K562 (cell line): ENCODE measurements around the gene CARD8. TPM values are rescaled to one million over a fixed set of nuclear protein-coding genes. Genes with fewer than 3 reads are reported as not detected.

Experiments
- ATAC-seq: fragments of 200-7000 bp; cut with Tn5 transposase; 3 replicates; pipeline ENCODE4 v1.9.1; 2020; ENCODE audit warnings: moderate library complexity
- BruUV-seq: library from RNA; stranded (reverse); fragments of 400-500 nt; replicated peaks from 2 replicates; lab custom pipeline; 2021; lab: Mats Ljungman, UMichigan
- CTCF ChIA-PET: fragments of 300-600 bp; formaldehyde crosslinking; extraction: SDS; loops from one replicate; lab custom pipeline; 2021; ENCODE audit warnings: low intra/inter-chr PET ratio; lab: Yijun Ruan, JAX
- POLR2A ChIA-PET: fragments of 300-600, 350-650 bp; sonication (Branson Sonifier 250); formaldehyde crosslinking; extraction: SDS; loops from one replicate; lab custom pipeline; 2021; ENCODE audit warnings: antibody characterized with exemption, inconsistent platforms; lab: Yijun Ruan, JAX
- DNase-seq, 4 experiments: peaks; one replicate each; pipeline versions ENCODE4 v3.0.0 to v3.0.0-alpha.2; 2011 to 2018; ENCODE audit warnings: low spot score in 3 of 4, mixed read lengths in 3 of 4; ENCODE audit errors: extremely low read depth in 1 of 4
- FAIRE-seq: peaks from 2 replicates; lab custom pipeline; 2011; peaks lifted over from hg19 to GRCh38; lab: Jason Lieb, UNC
- H2AFZ ChIP-seq: 2 replicates; pipeline ENCODE4 v1.6.0; 2011; ENCODE audit warnings: low read depth, low read length, control low read depth, inconsistent platforms
- H3K27ac ChIP-seq: fragments of 200-600 bp; 3 replicates; pipeline ENCODE4 v1.8.0; 2011; ENCODE audit warnings: low read depth, mild to moderate bottlenecking, control low read depth, inconsistent platforms, low read length, moderate library complexity, mixed read lengths; ENCODE audit errors: extremely low read depth
- H3K27me3 ChIP-seq, 2 experiments: fragments of 300-600 bp in 1 of 2; 2 replicates in 1 of 2; 3 replicates in 1 of 2; pipeline versions ENCODE4 v1.6.0 to v1.8.0; 2011; ENCODE audit warnings: inconsistent platforms in 2 of 2, low read length in 2 of 2, mild to moderate bottlenecking in 1 of 2, mixed read lengths in 1 of 2, moderate library complexity in 1 of 2; ENCODE audit not compliant: control insufficient read depth in 2 of 2, insufficient read depth in 2 of 2
- H3K36me3 ChIP-seq: fragments of 300-600 bp; 3 replicates; pipeline ENCODE4 v1.8.0; 2011; ENCODE audit warnings: mild to moderate bottlenecking, low read length, inconsistent platforms; ENCODE audit not compliant: control insufficient read depth, insufficient read depth
- H3K4me1 ChIP-seq, 2 experiments: fragments of 200-600 bp in 1 of 2; replicated peaks in 1 of 2; 2 replicates in 1 of 2; 3 replicates in 1 of 2; pipeline versions ENCODE4 v1.5.1 to v1.8.0; 2011; ENCODE audit warnings: inconsistent platforms in 2 of 2, low read length in 2 of 2, mild to moderate bottlenecking in 1 of 2, mixed read lengths in 1 of 2, moderate library complexity in 1 of 2; ENCODE audit not compliant: control insufficient read depth in 2 of 2, insufficient read depth in 2 of 2
- H3K4me2 ChIP-seq: 2 replicates; pipeline ENCODE4 v1.6.1; 2011; ENCODE audit warnings: low read length, control low read depth, inconsistent platforms, mixed read lengths; ENCODE audit not compliant: insufficient read depth
- H3K4me3 ChIP-seq: fragments of 200-600 bp; sonication (generic), shearing (Covaris generic); 2 replicates; pipeline ENCODE4 v1.5.1; 2016; ENCODE audit warnings: control low read depth, inconsistent platforms
- H3K79me2 ChIP-seq: fragments of 200-600 bp; 3 replicates; pipeline ENCODE4 v1.8.0; 2011; ENCODE audit warnings: low read length, inconsistent platforms; ENCODE audit not compliant: control insufficient read depth, insufficient read depth
- H3K9ac ChIP-seq, 2 experiments: 2 replicates each; pipeline versions ENCODE4 v1.6.0 to v1.6.1; 2011; ENCODE audit warnings: low read depth in 2 of 2, low read length in 2 of 2, control low read depth in 1 of 2, inconsistent platforms in 1 of 2, mild to moderate bottlenecking in 1 of 2, mixed read lengths in 1 of 2; ENCODE audit not compliant: insufficient read depth in 1 of 2
- H3K9me1 ChIP-seq: one replicate; pipeline ENCODE4 v1.6.0; 2011; ENCODE audit warnings: inconsistent platforms, mild to moderate bottlenecking, low read length, moderate library complexity; ENCODE audit not compliant: control insufficient read depth, insufficient read depth
- H3K9me3 ChIP-seq: replicated peaks from 2 replicates; pipeline ENCODE4 v1.5.1; 2011; ENCODE audit warnings: low read depth, low read length, inconsistent platforms; ENCODE audit not compliant: control insufficient read depth, insufficient read depth
- H4K20me1 ChIP-seq: replicated peaks from 2 replicates; pipeline ENCODE4 v1.6.1; 2011; ENCODE audit warnings: low read length, inconsistent platforms, mixed read lengths; ENCODE audit not compliant: control insufficient read depth, insufficient read depth
- ARNT ChIP-seq, 2 experiments: fragments of 450-650 bp; IDR thresholded peaks; 2 replicates each; pipeline ENCODE4 v1.6.1; 2016; ENCODE audit warnings: mild to moderate bottlenecking in 1 of 2
- BHLHE40 ChIP-seq: IDR thresholded peaks from 2 replicates; pipeline ENCODE4 v1.6.1; 2011; ENCODE audit warnings: low read length, improper control_type of control experiment
- CBX2 ChIP-seq: fragments of 200-600 bp; sonication (generic); IDR thresholded peaks from one replicate; pipeline ENCODE4 v1.6.1; 2012; ENCODE audit warnings: mild to moderate bottlenecking, low read length, inconsistent platforms; ENCODE audit not compliant: insufficient read depth, poor library complexity, severe bottlenecking
- HOMEZ ChIP-seq: fragments of 250-450 bp; sonication (Bioruptor Pico); IDR thresholded peaks from 2 replicates; pipeline ENCODE4 v1.4.0; 2020; ENCODE audit warnings: mild to moderate bottlenecking, moderate library complexity
- KDM4B ChIP-seq, 2 experiments: fragments of 450-650 bp in 1 of 2; sonication (generic) in 1 of 2; IDR thresholded peaks; 2 replicates each; pipeline ENCODE4 v1.6.1; 2016 to 2017; ENCODE audit warnings: borderline replicate concordance in 2 of 2, antibody characterized with exemption in 1 of 2, low read depth in 1 of 2, mild to moderate bottlenecking in 1 of 2
- MYC ChIP-seq, 2 experiments: fragments of 250-450 bp in 1 of 2; sonication (Bioruptor Pico) in 1 of 2; IDR thresholded peaks; 2 replicates each; pipeline versions ENCODE4 v1.5.1 to v1.6.1; 2012 to 2021; ENCODE audit warnings: low read depth in 2 of 2, borderline replicate concordance in 1 of 2, improper control_type of control experiment in 1 of 2, low read length in 1 of 2, mild to moderate bottlenecking in 1 of 2, moderate library complexity in 1 of 2
- OTX1 ChIP-seq: fragments of 450-650 bp; formaldehyde crosslinking; IDR thresholded peaks from 2 replicates; pipeline ENCODE4 v1.4.0; 2022; ENCODE audit warnings: mild to moderate bottlenecking
- PRDM10 ChIP-seq: fragments of 450-650 bp; IDR thresholded peaks from 2 replicates; pipeline ENCODE4 v1.6.1; 2018; ENCODE audit not compliant: partially characterized antibody
- SNAPC5 ChIP-seq: fragments of 250-450 bp; sonication (Bioruptor Pico); IDR thresholded peaks from 2 replicates; pipeline ENCODE4 v1.8.0; 2021; ENCODE audit warnings: moderate library complexity, mild to moderate bottlenecking, inconsistent platforms
- TAF7 ChIP-seq: fragments of 450-650 bp; IDR thresholded peaks from 2 replicates; pipeline ENCODE4 v1.6.1; 2016; ENCODE audit warnings: missing genetic modification characterization, missing compliant biosample characterization
- ZNF395 ChIP-seq: fragments of 200-800 bp; sonication (Bioruptor generic); IDR thresholded peaks from 2 replicates; pipeline ENCODE4 v1.6.1; 2017; ENCODE audit warnings: missing genetic modification characterization, missing compliant biosample characterization
- ZNF740 ChIP-seq, 3 experiments: fragments of 200-800 bp in 1 of 3; sonication (Bioruptor generic) in 1 of 3; sonication (generic) in 1 of 3; formaldehyde crosslinking in 1 of 3; IDR thresholded peaks; 2 replicates each; pipeline versions ENCODE4 v1.6.1 to v1.8.0; 2016 to 2022; ENCODE audit warnings: mild to moderate bottlenecking in 2 of 3, missing compliant biosample characterization in 2 of 3, missing genetic modification characterization in 2 of 3, missing genetic modification reagents in 1 of 3
- WGBS: fragments of 100-300 bp; shearing (Covaris generic); methylation state at CpG from one replicate; pipeline ENCODE4 v1.1.6; 2016; ENCODE audit warnings: low coverage, mixed read lengths; ENCODE audit not compliant: insufficient coverage; ENCODE audit errors: missing lambda C conversion rate; 5-methylcytosine and 5-hydroxymethylcytosine counted together
- in situ Hi-C: fragments of 300-500 bp; cut with MboI; formaldehyde crosslinking; loops from 4 replicates; pipeline ENCODE4 v1.15.0; 2018; ENCODE audit warnings: inconsistent platforms, mixed read lengths
- intact Hi-C: fragments of 100-400 bp; cut with micrococcal nuclease; formaldehyde crosslinking; loops from 2 replicates; pipeline ENCODE4 v1.14.2; 2022
- polyA plus RNA-seq, 8 experiments: library from polyadenylated mRNA; depleted of rRNA in 4 of 8; stranded (reverse) in 5 of 8; unstranded in 3 of 8; fragments of >200 nt; fragmentation: Nextera tagmentation in 2 of 8; fragmentation: Illumina TruSeq in 1 of 8; extraction: Ambion mirVana in 2 of 8; extraction: Trizol in 1 of 8; gene quantifications; 2 replicates each; pipeline versions ENCODE4 v1.2.1 to v1.2.3, GENCODE V29; 2011 to 2014; ENCODE audit warnings: inconsistent platforms in 1 of 8, missing spikeins in 1 of 8
- total RNA-seq, 7 experiments: library from RNA; depleted of rRNA in 6 of 7; stranded (reverse); fragments of >200 nt in 6 of 7; fragmentation: Illumina TruSeq in 2 of 7; extraction: Trizol in 2 of 7; gene quantifications; 2 replicates each; pipeline versions ENCODE4 v1.2.1 to v1.2.3, GENCODE V29; 2011 to 2021; ENCODE audit warnings: low replicate concordance in 1 of 7

The CARD8 gene
- total and polyA plus RNA-seq, 9 of the 15 experiments (the other 6 are each of a cell fraction or from before 2014, with no cell fraction given) = 11.5 to 26.4 (median 20.8) TPM

- no peaks in the 10 kb centered on the region for H3K79me2 ChIP-seq
- BruUV-seq = no TSS peak
- intact Hi-C loops = no loop called here
- H3K36me3 ChIP-seq = no peaks in the 10 kb centered on the region
- 81% methylated on average over 12 of the region's 40 CpGs for WGBS
- H3K27ac ChIP-seq = no peak overlapping the region
- POLR2A ChIA-PET = no interaction called here
- no peaks in the 10 kb centered on the region for H3K27me3 ChIP-seq
- H2AFZ ChIP-seq = no peak overlapping the region
- no peak overlapping the region for H3K9ac ChIP-seq
- H3K4me2 ChIP-seq = no peak overlapping the region
- H3K4me3 ChIP-seq = no peak overlapping the region
- CTCF ChIA-PET = no interaction called here
- ATAC-seq (no peak), FAIRE-seq (no peak), DNase-seq (no peak)
- H3K9me1 ChIP-seq = no peaks in the 10 kb centered on the region
- H3K4me1 ChIP-seq = peaks cover 2 to 5% of the 10 kb centered on the region in 2 experiments; a peak in 2 of 5 replicates
- no peaks in the 10 kb centered on the region for H3K9me3 ChIP-seq
- H4K20me1 ChIP-seq = no peaks in the 10 kb centered on the region
- in situ Hi-C loops = loop anchor here (25.0 kb wide), 1 partner anchor 1841 kb away; no protein-coding TSS in a partner anchor
- no peak for TF ChIP-seq PRDM10
- TF ChIP-seq TAF7 (tag) = no peak
- no peak for TF ChIP-seq ZNF740 (CRISPR knock-in tag; IDR thresholded peaks at IDR 0.05)
- TF ChIP-seq ZNF740 (tag; IDR thresholded peaks at IDR 0.05) = no peak
- no peak for TF ChIP-seq BHLHE40
- no peak for TF ChIP-seq HOMEZ
- TF ChIP-seq ARNT (IDR thresholded peaks at IDR 0.05) = no peak
- TF ChIP-seq ZNF395 (CRISPR knock-in tag) = no peak
- no peak for TF ChIP-seq OTX1 (CRISPR knock-in tag)
- no peak for TF ChIP-seq CBX2
- TF ChIP-seq MYC (IDR thresholded peaks at IDR 0.05; ENCODE audit: low read depth, low read length) = no peak
- no peak for TF ChIP-seq MYC (CRISPR knock-in tag; IDR thresholded peaks at IDR 0.05; ENCODE audit: borderline replicate concordance, low read depth)
- TF ChIP-seq KDM4B (IDR thresholded peaks at IDR 0.05; ENCODE audit: borderline replicate concordance in 2 of 2, low read depth in 1 of 2) = no peak
- no peak for TF ChIP-seq SNAPC5
Measured at GRCh38 chr19:48271531-48272151, 15.9 kb upstream of the CARD8 start.
